ENCODE data around the gene GBX1. TPM values are rescaled to one million over a fixed set of nuclear protein-coding genes. Genes with fewer than 3 reads are reported as not detected.

Gene GBX1
- total and polyA plus RNA-seq, 2 donors = not detected

DNA sequence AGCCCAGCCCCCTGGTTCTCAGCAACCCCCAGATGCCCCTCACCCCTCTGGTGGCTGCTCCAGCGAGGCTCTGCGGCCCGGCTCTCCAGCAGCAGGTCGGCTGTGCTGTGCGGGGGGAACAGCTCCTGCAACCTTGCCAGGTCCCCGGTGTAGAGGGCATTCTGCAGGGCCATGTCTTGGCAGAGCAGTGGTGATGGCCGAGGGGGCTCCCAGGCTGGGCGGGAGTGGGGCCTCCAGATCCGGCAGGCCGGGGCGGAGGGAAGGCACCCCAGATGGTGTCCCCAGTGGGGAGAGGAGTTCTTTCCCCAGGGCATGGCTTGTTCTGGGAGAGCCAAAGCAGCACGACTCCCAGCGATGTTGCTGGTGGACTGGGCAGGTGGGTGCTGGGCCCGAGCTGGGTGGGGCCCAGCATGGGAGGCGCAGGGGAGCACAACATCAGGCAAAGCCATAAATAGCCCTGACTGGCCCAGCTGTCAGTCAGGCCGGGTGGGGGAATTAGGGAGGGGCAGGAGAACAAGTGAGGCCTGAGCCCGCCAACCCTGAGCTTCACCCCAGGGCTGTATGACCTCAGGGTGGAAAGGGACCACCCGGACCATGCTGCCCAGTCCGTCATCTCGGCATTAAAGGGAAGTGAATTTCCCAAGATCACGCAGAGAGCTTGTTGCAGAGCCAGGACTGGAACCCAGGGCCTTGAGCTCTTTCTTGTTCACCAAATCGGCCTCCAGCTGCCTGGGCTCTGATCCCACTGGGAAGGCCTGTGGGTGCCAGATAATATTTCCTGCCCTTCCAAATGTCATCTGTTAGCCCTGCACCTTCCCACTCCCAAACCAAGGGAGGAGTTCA, 20.1 kb upstream of the GBX1 start:
- Histone ChIP-seq H3K4me3 (ENCODE audit: low read depth, low read length) (no peak overlapping the region), H3K4me1 (ENCODE audit: insufficient read depth) (no peaks in the 10 kb centered on the region), H3K36me3 (ENCODE audit: insufficient read depth) (no peaks in the 10 kb centered on the region), H3K27ac (ENCODE audit: low read depth) (no peak overlapping the region)
- WGBS = 73% methylated on average over 22 of the region's 22 CpGs
- no peak for DNase-seq (ENCODE audit: extremely low spot score)

DNA sequence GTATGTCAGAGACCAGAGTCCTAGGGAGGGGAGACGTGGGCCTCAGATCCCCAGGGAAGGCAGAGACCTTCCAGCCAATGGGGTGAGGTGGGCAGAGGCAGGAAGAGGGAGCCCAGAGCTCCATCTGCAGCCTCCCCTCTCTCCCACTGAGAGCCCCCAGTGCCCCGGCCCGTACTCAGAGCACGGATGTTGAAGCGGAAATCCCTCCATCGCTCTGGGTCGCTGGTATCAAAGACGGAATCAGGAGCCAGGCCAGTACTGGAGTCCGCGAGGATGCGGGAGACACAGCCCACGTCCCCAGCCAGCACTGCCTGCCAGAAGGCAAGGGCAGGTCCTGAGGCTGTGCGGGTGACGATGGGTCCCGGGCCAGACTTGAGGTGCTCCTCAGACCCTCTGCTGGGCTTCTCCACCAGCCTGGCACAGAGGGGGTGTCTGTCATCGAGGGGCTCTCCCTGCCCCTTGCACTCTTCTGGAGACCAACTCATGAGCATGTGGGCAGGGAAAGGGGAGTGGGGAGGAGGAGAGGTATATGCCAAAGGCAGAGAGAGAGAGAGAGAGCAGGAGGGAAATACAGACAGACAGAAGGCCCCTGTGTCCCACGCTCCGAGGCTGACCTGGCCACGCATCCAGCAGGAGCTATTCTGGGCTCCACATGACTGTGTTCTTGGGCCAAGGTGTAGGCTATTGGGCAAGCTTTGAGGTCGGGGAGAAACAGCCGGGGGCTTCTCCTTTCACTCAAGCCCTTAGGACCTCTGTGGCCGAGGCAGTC, 19.3 kb upstream of the GBX1 start, which contains the start of gene ASB10:
TSS of gene ASB10 (minus strand) at position 611 of the 769 bp plus-strand sequence. CDS start at position 491, 120 bp downstream.
- Histone ChIP-seq H3K27ac (ENCODE audit: low read depth) (no peak within 1 kb of the TSS), H3K4me3 (ENCODE audit: low read depth, low read length) (no peak within 1 kb of the TSS), H3K4me1 (ENCODE audit: insufficient read depth) (no peaks in the 10 kb centered on the region), H3K36me3 (ENCODE audit: insufficient read depth) (no peaks in the 10 kb centered on the region)
- DNase-seq (ENCODE audit: extremely low spot score) = no peak
- 72% methylated on average over 22 of the region's 22 CpGs for WGBS

DNA sequence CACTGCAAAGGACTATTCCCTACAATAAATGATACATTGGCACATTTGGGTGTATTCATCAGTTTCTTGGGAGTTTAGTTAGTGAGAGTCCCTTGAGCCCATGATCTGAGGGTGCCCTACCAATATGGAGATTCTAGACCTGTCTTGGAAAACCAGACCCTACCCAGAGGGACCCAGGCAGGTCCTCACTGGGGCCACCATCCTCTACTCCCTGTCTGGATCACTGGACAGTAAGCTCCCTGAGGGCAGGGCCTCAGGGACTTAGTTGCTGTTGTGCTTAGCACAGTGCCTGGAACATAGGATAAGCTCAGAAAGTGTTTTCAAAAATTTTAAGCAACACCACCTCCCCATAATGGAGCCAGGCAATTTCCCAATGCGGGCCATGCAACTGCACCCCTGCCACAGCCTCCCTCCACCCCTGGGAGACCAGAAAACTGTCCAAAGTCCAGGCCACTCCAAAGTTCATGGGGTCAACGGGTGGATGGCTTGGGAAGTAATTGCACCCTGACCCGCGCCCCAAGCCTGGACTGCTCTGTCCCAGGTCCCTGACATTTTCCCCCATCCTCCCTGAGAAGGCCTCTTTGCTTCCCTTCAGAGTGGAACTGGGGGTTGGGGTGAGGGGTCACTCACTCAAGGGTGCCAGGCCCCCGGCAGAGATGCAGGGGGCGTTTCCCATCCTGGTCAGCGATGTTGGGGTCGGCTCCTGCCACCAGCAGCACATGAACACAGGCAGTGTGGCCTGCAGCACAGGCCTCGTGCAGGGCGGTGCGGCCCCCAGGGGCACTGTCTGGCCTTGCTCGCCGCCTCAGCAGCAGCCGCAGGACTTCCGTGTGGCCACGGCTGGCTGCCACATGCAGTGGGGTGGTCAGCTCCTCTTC, 18.5 kb upstream of the GBX1 start:
- Histone ChIP-seq H3K4me1 (ENCODE audit: insufficient read depth) (no peaks in the 10 kb centered on the region), H3K27ac (ENCODE audit: low read depth) (no peak overlapping the region), H3K4me3 (ENCODE audit: low read depth, low read length) (no peak overlapping the region), H3K36me3 (ENCODE audit: insufficient read depth) (no peaks in the 10 kb centered on the region)
- DNase-seq (ENCODE audit: extremely low spot score) = no peak
- 85% methylated on average over 16 of the region's 16 CpGs for WGBS

DNA sequence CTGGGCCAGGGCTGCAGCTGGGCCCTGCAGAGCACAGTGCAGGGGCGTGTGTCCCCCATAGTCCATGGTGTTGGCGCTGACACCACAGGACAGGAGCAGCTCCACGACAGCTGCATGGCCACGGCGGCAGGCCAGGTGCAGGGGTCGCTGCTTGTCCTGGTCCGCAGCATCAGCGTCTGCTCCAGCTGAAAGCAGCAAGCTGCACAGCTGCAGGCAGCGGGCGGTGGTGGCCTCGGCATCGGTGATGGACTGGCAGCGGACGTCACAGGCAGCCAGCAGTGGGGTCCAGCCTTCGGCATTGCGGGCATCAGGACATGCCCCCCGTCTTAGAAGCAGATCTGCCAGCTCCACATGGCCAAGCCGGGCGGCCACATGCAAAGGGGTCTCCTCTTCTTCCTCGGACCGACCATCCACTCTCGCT, 13.5 kb upstream of the GBX1 start:
- WGBS = 80% methylated on average over 22 of the region's 22 CpGs
- H3K36me3 ChIP-seq (ENCODE audit: insufficient read depth) = no peaks in the 10 kb centered on the region
- no peaks in the 10 kb centered on the region for H3K4me1 ChIP-seq (ENCODE audit: insufficient read depth)
- no peak overlapping the region for H3K27ac ChIP-seq (ENCODE audit: low read depth)
- no peak for DNase-seq (ENCODE audit: extremely low spot score)
- H3K4me3 ChIP-seq (ENCODE audit: low read depth, low read length) = no peak overlapping the region

DNA sequence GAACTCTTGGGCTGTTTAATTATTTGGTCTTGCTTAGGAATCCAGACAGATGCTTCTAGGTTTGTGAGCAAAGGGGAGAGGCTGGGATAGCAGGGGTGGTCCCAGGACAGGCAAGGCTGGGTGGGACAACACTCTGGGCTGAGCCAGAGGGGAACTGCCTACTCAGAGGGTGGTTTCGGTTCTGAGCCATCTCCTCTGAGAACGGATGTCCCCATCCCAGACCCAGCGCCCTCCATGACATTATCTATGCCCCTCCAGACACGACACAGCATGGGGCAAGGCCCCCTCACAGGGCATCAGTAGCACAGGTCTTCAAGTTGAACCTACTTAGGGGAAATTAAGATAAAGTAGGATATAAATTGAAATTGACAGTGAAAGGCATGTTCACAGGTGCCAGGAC, 12.5 kb upstream of the GBX1 start:
- no peak for DNase-seq (ENCODE audit: extremely low spot score)

DNA sequence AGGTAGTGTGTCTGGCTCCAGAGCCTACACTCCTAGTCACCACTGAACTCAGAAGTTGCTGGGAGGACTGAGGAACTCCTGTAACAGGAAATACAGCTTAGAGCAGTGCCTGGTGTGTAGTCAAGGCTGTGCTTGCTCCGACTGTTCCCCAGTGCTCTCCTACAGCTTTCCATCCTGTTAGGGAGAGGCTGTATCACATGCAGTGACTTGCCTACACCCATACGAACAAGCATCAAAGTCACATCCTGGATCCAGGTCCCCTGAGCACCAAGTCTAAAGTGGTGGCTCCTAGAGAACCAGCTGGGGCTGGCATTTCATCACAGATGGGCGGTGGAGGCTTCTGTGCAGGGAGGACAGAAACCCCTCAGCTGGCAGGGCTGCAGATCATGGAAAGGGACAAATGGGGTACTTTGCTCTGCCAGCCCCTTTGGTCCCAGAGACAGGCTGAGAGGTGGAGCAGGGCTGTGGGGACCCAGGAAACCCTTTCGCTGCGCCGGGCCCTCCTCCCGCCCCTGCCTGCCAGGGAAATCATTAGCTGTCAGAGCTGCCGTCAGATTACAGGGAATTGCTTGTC, 11.9 kb upstream of the GBX1 start:
- Histone ChIP-seq H3K4me3 (ENCODE audit: low read depth, low read length) (no peak overlapping the region), H3K4me1 (ENCODE audit: insufficient read depth) (no peaks in the 10 kb centered on the region), H3K36me3 (ENCODE audit: insufficient read depth) (no peaks in the 10 kb centered on the region), H3K27ac (ENCODE audit: low read depth) (no peak overlapping the region)
- no peak for DNase-seq (ENCODE audit: extremely low spot score)
- 75% methylated on average over 8 of the region's 8 CpGs for WGBS

More for the DNA sequence above, 12.5 kb upstream of the GBX1 start:
- no peaks in the 10 kb centered on the region for H3K4me1 ChIP-seq (ENCODE audit: insufficient read depth)
- no peak overlapping the region for H3K27ac ChIP-seq (ENCODE audit: low read depth)
- H3K36me3 ChIP-seq (ENCODE audit: insufficient read depth) = no peaks in the 10 kb centered on the region
- 73% methylated on average over 4 of the region's 4 CpGs for WGBS
- H3K4me3 ChIP-seq (ENCODE audit: low read depth, low read length) = no peak overlapping the region

DNA sequence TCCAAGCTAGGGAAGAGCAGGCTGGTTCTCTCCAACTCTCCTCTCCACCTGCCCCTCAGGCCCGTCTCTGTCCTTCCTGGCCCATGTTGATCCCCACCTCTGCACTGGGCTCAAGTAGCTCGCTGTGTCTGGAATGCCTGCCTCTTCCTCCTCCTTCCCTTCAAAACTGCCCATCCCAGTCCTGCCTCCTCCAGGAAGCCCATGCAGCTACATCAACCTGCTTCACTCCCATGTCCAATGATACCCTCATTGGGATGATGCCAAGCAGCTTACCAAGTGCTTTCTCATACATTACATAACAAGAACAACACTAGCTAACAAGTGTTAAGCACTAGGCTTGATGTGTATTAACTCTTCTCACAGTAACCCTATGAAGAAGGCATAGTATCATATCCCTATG, 11.3 kb upstream of the GBX1 start:
- Histone ChIP-seq H3K4me3 (ENCODE audit: low read depth, low read length) (no peak overlapping the region), H3K27ac (ENCODE audit: low read depth) (no peak overlapping the region), H3K36me3 (ENCODE audit: insufficient read depth) (no peaks in the 10 kb centered on the region), H3K4me1 (ENCODE audit: insufficient read depth) (no peaks in the 10 kb centered on the region)
- 58% methylated on average over 2 of the region's 2 CpGs for WGBS
- no peak for DNase-seq (ENCODE audit: extremely low spot score)

DNA sequence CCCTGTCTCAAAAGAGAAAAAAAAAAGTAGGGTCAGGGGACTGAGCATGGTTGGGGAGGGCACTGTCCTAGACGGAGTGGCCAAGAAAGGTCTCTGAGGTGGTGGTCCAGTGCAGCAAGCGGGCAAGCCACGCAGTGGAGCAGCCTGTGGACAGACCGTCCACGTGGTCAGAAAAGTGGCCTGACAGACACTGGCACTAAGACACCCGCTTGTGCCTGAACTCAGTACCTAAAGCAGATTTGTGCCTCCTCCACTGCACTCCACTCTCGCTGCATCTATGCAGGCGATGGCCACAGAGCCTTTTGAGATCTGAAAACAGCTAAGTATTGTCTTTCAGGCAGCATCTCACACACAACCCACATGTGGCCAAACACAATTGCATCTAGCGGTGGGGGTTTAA, 10.7 kb upstream of the GBX1 start:
- no peak for DNase-seq (ENCODE audit: extremely low spot score)
- H3K27ac ChIP-seq (ENCODE audit: low read depth) = no peak overlapping the region
- WGBS = 92% methylated on average over 9 of the region's 9 CpGs
- H3K4me1 ChIP-seq (ENCODE audit: insufficient read depth) = no peaks in the 10 kb centered on the region
- no peak overlapping the region for H3K4me3 ChIP-seq (ENCODE audit: low read depth, low read length)
- no peaks in the 10 kb centered on the region for H3K36me3 ChIP-seq (ENCODE audit: insufficient read depth)

DNA sequence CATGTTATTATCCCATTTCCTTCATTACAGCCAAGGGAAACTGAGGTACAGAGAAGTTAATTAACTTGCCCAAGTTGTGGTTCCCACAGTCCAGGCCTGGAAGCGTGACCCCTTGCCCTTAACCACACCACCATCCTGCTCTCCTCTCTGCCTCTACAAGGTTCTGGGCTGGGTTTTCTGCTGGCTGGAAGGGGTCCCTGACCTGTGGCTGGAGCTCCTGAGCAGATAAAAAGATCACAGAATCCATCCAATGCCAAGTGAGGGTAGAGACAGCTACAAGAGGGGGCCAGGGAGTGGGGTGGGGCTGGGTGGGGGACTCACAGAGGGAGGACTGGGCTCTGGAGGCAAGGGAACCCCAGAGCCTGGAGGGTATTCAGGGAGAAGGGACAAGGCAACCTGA, 9.8 kb upstream of the GBX1 start:
- H3K4me1 ChIP-seq (ENCODE audit: insufficient read depth) = no peaks in the 10 kb centered on the region
- no peak overlapping the region for H3K4me3 ChIP-seq (ENCODE audit: low read depth, low read length)
- no peak overlapping the region for H3K27ac ChIP-seq (ENCODE audit: low read depth)
- no peaks in the 10 kb centered on the region for H3K36me3 ChIP-seq (ENCODE audit: insufficient read depth)
- 92% methylated on average over 1 of the region's 1 CpG for WGBS
- DNase-seq (ENCODE audit: extremely low spot score) = no peak

DNA sequence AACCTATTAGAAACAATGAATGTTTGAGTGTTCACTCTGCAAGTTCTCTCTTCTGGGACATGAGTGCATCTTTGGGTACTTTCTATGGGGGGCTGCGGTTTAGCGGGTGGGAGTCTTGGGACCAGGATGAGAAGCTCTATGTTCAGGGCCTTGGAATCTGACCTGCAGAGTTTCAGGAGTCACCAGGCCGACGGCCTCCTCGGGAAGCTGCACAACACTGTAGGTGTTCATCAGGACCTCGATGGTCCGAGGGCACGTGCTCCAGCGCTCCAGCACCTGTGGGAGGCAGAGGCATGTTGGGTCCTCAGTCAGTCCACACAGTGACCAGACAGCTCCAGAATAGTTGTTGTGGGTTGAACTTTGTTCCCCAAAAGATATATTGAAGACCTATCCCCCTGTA, 8.9 kb upstream of the GBX1 start:
- H3K27ac ChIP-seq (ENCODE audit: low read depth) = no peak overlapping the region
- DNase-seq (ENCODE audit: extremely low spot score) = no peak
- H3K36me3 ChIP-seq (ENCODE audit: insufficient read depth) = no peaks in the 10 kb centered on the region
- WGBS = 92% methylated on average over 9 of the region's 9 CpGs
- no peaks in the 10 kb centered on the region for H3K4me1 ChIP-seq (ENCODE audit: insufficient read depth)
- H3K4me3 ChIP-seq (ENCODE audit: low read depth, low read length) = no peak overlapping the region

DNA sequence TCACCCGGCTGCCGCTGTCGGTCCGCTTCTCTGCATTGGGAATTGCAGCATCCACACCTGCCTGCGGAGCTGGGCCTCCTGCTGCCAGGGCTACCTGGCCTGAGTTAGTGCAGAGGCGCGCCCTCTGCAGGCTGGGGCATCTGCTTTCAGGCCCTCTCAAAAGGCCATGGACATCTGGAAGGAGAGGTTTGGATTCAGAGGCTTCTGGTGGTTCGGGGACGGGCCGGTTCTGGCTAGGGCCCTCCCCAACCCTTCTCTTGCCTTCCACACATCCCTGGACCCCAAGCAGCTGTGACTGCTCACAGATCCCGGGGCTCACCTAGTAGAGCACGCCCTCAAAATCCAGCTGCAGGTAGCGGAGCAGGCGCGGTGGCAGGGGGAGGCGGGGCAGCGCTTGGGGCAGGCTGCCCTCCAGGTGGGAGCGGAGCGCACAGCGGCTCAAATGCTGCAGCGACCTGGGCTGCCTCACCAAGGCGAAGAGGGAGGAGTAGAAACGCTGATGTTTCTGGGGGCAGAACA, 8.4 kb upstream of the GBX1 start:
- Histone ChIP-seq H3K4me1 (ENCODE audit: insufficient read depth) (no peaks in the 10 kb centered on the region), H3K36me3 (ENCODE audit: insufficient read depth) (no peaks in the 10 kb centered on the region), H3K27ac (ENCODE audit: low read depth) (no peak overlapping the region), H3K4me3 (ENCODE audit: low read depth, low read length) (no peak overlapping the region)
- DNase-seq (ENCODE audit: extremely low spot score) = no peak
- WGBS = 76% methylated on average over 23 of the region's 23 CpGs

DNA sequence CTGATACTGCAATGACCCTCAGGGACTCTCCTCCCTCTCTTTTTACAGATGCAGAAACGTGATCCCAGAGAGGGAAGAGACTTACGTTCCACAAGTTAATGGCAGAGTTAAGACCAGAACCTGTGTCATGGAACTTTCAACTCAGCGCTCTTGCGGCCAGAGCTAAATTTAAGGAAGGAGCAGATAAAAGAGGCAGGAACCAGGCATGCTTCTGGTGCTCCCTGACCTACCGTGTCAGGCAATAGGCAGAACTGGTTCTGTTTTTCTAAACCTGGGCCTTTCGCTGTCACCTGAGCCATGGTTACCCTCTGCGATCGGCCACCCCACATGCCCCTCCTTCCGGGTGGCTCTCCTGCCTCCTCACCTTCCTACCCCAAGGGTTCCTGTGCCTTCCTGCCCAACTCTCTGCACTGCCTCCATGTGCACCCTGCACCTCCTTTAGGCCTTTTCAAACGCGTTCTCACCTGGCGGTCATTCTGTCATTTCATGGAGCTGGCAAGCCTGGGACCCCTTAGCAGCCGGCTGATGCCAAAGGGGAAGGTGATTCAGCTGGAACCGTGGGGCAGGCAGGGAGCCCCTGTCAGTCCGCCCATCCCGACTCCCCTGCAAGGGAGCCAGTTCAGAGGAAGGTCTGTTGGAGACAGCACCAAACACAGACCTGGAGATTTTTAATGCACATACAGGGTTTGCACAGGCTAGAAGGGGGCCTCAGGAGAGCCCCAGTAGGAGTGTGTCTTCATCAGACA, 7.7 kb upstream of the GBX1 start:
- 80% methylated on average over 16 of the region's 16 CpGs for WGBS
- Histone ChIP-seq H3K36me3 (ENCODE audit: insufficient read depth) (no peaks in the 10 kb centered on the region), H3K27ac (ENCODE audit: low read depth) (no peak overlapping the region), H3K4me1 (ENCODE audit: insufficient read depth) (no peaks in the 10 kb centered on the region), H3K4me3 (ENCODE audit: low read depth, low read length) (no peak overlapping the region)
- DNase-seq (ENCODE audit: extremely low spot score) = no peak

Measured in urinary bladder (tissue), 4 donors.